Activated CD4-positive, alpha-beta T cell treated with anti-CD3 and anti-CD28 coated beads, Interleukin-10, Interleukin-2, amounts not matched to agents 100 ng/mL and 50 ng/mL, durations not matched to agents 16 hours and 8 hours (primary cell): ENCODE results near the gene RASIP1.
A peak's percentile ranks its signal among the peaks of the same experiment; 100 is the strongest.
"Not testable (repeated sequence)": the region's sequence is repeated elsewhere in the genome, so short reads cannot be mapped to it uniquely, and the experiment has no call there.

Experiments
- DNase-seq: peaks from one replicate; pipeline ENCODE4 v3.0.0-alpha.2; 2020

The RASIP1 gene, protein sequence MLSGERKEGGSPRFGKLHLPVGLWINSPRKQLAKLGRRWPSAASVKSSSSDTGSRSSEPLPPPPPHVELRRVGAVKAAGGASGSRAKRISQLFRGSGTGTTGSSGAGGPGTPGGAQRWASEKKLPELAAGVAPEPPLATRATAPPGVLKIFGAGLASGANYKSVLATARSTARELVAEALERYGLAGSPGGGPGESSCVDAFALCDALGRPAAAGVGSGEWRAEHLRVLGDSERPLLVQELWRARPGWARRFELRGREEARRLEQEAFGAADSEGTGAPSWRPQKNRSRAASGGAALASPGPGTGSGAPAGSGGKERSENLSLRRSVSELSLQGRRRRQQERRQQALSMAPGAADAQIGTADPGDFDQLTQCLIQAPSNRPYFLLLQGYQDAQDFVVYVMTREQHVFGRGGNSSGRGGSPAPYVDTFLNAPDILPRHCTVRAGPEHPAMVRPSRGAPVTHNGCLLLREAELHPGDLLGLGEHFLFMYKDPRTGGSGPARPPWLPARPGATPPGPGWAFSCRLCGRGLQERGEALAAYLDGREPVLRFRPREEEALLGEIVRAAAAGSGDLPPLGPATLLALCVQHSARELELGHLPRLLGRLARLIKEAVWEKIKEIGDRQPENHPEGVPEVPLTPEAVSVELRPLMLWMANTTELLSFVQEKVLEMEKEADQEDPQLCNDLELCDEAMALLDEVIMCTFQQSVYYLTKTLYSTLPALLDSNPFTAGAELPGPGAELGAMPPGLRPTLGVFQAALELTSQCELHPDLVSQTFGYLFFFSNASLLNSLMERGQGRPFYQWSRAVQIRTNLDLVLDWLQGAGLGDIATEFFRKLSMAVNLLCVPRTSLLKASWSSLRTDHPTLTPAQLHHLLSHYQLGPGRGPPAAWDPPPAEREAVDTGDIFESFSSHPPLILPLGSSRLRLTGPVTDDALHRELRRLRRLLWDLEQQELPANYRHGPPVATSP

DNA sequence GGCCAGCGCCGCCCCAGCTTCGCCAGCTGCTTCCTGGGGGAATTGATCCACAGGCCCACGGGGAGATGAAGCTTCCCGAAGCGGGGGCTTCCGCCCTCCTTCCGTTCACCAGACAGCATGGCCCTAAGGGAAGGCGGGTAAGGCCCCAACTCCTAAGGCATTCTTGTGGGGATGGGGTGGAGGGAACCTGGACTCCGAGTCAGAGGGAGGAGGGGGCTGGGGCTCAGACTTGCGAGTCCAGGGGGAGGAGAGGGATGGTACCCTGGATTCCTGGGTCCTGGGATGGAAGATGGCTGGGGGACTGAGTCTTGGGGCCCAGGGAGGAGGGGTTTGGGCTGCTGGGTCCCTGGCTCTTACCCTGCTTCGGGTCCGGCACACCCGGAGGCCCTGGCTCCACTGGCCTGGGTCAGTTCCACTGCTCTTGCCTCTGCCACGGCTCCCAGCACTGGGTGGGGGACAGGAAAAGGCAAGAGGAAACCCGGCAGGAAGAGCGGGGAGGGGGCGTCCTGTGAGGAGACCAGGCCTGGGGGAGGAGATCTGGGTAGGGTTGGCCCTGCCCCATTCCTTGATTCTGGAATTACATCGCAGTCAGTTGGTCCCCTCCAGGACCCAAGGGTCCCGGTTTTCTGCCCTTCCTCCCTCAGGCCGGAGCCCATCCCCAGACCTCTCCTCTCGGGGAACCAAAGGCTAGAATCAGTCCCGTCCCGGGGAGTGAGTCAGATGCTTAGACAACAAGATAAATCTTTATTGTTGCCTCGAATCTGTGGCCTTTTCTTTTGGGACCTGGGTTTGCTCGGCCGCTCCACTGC lies at the start of gene RASIP1:
TSS of gene RASIP1 (minus strand) at position 447 of the 809 bp plus-strand sequence. CDS start at position 119, 328 bp downstream.
- no peak for DNase-seq

DNA sequence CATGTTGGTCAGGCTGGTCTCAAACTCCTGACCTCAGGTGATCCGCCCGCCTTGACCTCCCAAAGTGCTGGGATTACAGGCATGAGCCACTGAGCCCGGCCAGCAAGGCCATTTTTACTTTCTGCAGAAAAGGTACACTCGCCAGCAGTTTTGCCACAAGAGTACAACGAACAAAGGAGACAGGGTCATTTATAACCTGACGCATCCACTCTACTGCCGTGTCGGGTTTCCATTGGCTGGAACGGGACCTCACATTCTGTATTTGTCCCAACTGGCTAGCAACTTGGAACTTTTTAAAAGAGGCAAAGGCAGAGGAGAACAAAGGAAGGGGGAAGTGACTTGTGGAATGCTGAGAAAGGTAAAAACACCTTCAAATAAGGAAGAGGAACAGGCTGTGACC lies 46.9 kb upstream of the RASIP1 start:
- DNase-seq, result not testable (repeated sequence)

DNA sequence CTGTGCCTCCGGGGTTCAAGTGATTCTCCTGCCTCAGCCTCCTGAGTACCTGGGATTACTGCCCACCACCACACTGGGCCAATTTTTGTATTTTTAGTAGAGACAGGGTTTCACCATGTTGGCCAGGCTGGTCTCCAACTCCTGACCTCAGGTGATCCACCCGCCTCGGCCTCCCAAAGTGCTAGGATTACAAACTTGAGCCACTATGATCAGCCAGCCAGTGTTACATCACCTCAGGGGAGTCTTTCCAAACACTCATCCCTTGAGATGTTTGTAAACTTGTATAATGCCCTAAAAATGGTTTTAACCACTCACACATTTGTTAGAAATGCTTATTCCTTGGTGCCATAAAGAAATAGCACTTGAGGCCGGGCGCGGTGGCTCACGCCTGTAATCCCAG lies 46.0 kb upstream of the RASIP1 start:
- DNase-seq, result not testable (repeated sequence)

DNA sequence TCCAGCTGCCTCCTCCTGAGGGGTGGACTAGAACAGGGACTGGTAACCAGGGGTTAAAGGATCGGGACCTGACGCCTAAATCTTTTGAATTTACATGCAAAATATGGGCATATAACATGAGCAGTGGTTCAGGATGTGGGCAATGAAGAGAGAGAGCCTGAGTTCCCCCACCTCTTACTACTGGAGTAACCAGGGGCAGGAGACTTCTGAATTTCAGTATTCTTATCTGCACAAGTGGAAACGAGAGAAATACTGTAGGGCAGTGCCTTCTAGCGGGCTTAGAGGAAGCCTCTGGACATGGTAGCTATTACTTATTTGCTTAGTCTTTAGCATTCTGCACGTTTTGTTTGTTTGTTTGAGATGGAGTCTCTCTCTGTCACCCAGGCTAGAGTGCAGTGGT lies 44.1 kb upstream of the RASIP1 start:
- no peak for DNase-seq

DNA sequence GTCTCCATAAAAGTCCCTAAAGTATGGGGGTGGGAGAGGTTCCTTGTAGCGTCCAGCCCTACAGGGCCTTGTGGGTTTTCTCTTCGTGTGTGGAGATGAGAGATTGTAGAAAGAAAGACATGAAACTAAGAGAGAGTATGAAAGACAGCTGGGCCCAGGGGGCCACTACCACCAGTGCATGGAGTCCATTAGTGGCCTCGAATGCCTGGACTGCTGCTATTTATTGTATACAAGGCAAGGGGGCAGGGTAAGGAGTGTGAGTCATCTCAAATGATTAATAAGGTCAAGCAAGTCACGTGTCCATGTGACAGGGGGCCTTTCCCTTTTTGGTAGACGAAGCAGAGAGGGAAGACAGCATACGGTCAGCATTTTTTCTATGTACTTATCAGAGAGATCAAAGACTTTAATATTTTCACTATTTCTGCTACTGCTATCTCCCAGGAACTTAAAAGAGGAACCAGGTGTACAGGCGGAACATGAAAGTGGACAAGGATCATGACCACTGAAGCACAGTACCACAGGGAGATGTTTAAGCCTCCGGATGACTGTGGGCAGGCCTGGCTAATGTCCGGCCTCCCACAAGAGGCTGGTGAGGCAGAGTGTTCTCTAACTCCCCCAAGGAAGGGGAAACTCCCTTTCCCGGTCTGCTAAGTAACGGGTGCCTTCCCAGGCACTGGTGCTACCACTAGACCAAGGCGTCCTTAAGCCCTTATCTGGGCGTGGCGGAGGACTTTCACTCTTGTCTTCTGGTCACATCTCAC lies 40.4 kb upstream of the RASIP1 start:
- DNase-seq, result no peak

DNA sequence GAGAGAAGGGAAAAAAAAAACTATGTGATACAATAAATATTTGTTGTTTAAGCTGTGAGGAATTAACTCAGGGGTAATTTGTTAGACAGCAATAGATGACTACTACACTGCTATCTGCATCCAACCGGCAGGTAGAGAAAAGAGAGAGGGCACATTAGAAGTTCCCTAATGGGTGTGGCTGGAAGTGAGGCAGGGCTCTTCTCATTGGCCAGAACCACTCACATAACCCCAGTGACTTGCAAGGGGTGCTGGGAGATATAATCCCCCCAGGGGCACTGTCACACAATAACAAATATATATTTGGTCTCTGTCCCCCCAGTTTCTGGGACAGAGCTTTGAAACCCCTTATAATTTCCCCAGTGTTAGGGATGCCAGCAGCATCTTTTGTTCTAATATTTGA lies 39.2 kb upstream of the RASIP1 start:
- DNase-seq, result no peak

DNA sequence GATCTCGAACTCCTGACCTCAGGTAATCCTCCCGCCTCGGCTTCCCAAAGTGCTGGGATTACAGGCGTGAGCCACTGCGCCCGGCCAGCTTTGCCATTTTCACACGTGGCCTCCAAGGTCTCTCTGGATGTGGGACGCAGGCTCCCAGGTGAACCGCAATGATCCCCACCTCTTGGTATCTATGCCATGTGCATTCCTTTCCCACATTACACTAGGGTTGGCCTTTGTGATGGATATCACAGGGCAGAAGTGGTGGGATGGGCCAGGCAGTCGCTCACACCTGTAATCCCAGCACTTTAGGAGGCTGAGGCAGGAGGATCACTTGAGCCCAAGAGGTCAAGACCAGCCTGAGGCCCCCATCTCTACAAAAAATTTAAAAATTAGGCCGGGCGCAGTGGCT lies 37.3 kb upstream of the RASIP1 start:
- DNase-seq, result no peak

DNA sequence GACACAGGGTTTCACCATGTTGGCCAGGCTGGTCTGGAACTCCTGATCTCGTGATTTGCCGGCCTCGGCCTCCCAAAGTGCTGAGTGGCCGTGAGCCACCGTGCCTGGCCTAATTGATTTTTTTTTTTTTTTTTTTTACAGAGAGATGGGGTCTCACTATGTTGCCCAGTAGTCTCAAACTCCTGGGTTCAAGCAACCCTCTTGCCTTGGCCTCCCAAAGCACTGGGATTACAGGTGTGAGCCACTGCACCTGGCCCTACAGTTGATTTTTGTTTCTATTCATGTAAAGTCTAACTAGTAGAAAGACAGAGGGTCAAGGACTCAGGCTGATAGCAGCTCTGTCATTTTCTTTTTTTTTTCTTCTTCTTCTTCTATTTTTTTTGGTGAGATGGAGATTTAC lies 36.7 kb upstream of the RASIP1 start:
- no peak for DNase-seq

DNA sequence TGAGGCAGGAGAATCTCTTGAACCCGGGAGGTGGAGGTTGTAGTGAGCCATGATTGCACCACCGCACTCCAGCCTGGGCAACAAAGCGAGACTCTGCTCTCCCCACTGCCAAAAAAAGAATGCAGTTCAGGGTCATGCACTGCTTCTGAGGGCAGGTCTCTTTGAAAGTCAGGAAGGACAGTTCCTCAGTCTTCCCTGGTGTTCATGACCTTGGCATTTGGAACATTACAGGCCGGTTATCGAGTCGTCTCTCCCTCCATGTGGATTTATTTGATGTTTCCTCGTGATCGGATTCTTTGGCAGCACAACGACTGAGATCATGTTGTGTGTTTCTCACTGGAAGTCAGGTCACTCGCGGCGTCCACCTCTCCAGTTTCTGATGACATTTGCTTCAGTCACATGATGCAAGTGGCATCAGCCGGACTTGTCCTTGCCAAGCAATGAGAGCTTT lies 32.1 kb upstream of the RASIP1 start:
- no peak for DNase-seq

DNA sequence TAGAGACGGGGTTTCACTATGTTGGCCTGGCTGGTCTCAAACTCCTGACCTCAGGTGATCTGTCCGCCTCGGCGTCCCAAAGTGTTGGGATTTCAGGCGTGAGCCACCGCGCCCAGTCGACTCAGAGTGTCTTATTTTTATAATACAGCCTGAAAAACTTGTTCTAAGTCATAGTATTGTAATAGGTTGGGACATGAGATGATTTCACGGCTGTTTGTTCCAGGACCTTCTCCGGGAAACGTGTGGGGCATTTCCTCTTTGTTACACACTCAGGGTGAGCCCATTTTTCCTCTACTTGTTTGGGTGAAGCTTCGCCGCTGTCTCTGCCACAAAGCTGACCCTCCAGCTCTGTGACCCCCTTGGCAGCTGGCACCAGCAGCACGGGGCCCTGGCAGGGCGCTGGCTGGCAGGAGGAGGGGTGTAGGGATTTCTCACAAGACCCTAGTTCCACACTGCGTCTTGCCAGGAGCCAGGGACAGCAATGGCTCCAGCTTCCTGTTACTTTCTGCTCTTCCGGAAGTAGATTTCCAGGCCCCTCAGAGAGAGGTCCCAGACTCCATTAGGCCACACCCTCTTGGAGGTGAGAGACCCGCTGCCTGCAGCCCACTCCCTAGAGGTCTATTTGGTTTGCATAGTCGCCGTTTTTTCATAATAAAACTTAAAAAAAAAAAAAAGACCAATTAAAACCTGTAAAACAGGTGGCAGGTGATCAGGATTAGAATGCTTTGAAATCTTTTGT lies 30.5 kb upstream of the RASIP1 start:
- no peak for DNase-seq

DNA sequence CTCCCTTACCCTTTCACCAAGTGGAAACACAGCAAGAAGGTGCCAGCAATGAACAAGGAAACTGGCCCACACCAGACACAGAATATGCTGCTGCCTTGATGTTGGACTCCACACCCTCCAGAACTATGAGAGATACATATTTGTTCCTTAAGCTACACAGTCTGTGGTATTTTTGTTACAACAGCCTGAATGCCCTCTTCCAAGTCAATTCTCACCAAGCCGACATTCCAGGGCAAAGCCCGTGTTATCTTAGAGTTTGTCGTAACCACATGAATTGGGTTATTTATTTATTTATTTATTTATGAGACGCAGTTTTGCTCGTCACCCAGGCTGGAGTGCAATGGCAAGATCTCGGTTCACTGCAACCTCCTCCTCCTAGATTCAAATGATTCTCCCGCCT lies 29.9 kb upstream of the RASIP1 start:
- no peak for DNase-seq

DNA sequence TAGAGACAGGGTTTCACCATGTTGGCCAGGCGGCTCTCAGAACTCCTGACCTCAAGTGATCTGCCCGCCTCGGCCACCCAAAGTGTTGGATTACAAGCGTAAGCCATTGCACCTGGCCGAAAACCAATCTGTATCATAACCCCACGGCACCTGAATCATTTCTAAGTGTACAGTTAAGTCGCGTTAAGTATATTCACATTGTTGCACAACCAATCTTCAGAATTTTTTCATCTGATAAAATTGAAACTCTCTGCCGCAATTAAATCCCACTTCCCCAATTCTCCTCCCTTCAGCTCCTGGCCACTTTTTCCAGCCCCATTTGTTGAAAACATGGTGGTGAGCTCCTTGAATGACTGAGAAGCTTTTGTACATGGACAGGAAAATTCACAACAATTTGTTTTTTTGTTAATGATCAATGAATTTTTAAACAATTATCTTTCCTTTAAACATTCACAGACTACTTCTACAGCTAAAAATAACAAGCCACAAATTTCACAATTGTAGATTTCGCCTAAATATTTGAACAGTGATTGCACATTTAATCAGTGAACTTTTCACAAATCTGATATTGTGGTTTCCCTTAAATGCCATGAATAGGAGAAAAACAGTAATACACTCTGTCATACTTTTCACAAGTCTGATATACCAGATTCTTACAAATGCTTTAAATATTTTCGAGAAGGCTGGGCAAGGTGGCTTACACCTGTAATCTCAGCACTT lies 28.7 kb upstream of the RASIP1 start:
- no peak for DNase-seq

DNA sequence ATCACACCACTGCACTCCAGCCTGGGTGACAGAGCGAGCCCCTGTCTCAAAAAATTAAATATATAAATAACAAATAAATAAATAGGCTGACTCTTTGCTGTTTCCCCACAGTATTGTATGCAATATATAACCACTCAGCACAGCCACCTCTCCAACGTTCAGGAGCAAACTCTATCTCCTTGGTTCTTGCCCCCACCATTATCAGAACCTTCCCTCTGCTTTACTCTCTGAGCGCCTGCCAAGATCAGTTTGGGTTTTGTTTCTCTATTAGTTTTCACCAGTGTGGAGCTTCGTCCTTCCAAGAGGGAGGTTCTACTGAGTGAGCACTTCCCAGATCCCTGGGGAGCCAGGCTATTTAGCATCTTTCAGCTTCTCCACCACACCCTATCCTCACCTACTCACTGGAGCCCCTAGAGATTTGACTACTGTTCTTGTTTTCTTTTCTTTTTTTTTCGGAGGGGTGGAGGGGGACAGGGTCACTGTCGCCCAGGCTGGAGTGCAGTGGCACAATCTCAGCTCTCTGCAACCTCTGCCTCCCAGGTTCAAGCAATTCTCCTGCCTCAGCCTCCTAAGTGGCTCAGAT lies 27.9 kb upstream of the RASIP1 start:
- not testable (repeated sequence) for DNase-seq

DNA sequence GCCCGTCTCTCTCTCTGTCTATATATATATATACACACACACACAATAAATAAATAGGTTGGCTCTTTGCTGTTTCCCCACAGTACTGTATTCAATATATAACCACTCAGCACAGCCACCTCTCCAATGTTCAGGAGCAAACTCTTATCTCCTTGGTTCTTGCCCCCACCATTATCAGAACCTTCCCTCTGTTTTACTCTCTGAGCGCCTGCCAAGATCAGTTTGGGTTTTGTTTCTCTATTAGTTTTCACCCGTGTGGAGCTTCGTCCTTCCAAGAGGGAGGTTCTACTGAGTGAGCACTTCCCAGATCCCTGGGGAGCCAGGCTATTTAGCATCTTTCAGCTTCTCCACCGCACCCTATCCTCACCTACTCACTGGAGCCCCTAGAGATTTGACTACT lies 25.4 kb upstream of the RASIP1 start:
- DNase-seq, result not testable (repeated sequence)

DNA sequence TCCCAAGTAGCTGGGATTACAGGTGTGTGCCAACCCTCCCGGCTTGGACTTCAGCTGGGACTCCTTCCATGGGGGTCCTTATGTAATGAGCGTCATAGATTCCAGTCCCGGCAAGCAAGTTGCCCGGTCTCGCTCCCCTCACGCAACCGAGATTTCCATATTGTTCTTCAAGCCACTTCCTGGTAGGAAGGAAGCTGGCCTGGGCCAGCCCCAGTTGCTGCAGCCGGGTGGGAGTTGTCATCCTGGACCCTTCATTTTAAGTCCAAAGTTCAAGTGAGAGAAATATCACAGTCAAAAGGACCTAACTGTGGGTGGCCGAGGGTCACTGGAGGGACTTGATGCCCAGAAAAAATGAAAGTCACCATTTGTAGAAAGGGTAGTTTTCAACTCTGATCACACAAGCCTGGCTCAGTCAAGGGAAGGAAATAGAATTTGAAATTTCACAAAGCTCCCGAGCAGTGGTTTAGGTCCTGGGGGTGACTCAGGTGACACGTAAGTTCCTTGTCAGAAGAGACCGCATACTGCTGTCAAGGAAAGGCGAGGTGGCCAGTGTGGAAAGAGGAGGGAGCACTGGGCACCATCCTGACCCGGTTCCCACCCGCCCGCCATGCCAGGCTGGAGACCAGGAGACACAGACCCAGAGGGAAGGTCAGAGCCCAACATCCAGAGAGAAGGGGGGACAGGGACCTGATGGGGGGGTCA lies 20.2 kb upstream of the RASIP1 start:
- peak; percentile 18 for DNase-seq

DNA sequence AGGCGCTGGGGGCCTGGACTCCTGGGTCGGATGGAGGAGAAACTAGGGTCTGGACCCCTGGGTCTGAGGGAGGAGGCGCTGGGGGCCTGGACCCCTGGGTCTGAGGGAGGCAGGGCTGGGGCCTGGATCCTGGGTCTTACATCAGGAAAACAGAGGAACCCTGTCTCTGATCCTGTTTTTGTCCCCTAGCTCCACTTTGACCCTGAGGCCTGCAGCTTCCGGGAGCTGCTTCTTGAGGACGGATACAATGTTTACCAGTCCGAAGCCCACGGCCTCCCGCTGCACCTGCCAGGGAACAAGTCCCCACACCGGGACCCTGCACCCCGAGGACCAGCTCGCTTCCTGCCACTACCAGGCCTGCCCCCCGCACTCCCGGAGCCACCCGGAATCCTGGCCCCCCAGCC lies 17.3 kb upstream of the RASIP1 start:
- DNase-seq, result no peak

DNA sequence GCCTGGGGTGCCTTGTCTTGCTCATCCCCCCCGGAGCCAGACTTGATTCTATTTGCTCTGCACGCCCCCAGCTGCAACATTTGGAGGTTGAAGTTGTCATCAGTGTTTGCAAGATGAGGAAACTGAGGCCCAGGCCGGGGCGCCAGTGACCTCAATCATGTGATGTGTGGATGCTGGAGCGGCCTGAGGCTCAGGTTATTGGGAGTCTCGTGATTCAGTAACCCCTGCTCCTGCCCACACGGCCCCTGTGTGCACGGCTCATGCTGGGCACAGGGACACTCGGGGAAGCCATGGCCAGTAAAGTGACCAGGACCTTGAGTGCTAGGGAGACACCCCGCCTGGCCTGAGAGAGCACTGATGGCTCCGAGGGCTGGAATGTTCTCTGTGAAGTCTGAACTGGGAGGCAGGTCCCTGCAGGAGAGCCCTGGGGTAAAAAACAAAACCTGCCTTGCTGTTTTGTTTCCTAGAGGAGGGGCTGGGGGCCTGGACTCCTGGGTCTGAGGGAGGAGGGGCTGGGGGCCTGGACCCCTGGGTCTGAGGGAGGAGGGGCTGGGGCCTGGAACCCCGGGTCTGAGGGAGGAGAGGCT lies 16.8 kb upstream of the RASIP1 start:
- DNase-seq, result no peak

DNA sequence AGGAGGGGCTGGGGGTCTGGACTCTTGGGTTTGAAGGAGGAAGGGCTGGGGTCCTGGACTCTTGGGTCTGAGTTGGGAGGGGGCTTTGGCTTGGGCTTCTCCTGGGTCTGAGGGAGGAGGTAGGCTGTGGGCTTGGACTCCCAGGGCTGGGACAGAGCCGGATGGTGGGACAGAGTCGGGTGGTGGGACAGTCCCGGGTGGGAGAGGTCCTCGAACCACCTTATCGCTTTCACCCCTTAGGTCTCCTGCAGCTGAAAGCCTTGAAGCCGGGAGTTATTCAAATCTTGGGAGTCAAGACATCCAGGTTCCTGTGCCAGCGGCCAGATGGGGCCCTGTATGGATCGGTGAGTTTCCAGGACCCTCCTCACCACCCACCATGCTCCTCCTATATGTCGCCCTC lies 16.3 kb upstream of the RASIP1 start:
- no peak for DNase-seq

DNA sequence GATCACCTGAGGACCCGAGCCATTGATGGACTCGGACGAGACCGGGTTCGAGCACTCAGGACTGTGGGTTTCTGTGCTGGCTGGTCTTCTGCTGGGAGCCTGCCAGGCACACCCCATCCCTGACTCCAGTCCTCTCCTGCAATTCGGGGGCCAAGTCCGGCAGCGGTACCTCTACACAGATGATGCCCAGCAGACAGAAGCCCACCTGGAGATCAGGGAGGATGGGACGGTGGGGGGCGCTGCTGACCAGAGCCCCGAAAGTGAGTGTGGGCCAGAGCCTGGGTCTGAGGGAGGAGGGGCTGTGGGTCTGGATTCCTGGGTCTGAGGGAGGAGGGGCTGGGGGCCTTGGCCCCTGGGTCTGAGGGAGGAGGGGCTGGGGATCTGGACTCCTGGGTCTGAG lies 15.8 kb upstream of the RASIP1 start:
- DNase-seq, result no peak
